SK-N-SH (cell line): ENCODE measurements around the gene GBP7. TPM values are rescaled to one million over a fixed set of nuclear protein-coding genes. Genes with fewer than 3 reads are reported as not detected.
"Not testable (repeated sequence)": the region's sequence is repeated elsewhere in the genome, so short reads cannot be mapped to it uniquely, and the experiment has no call there.

Experiments
- CTCF ChIA-PET: fragments of 300-600, 350-600 bp; formaldehyde crosslinking; extraction: SDS; loops from one replicate; lab custom pipeline; 2021; lab: Yijun Ruan, JAX
- POLR2A ChIA-PET: fragments of 350-600 bp; sonication (Branson Sonifier 250); formaldehyde crosslinking; extraction: SDS; loops from one replicate; lab custom pipeline; 2020; ENCODE audit warnings: antibody characterized with exemption, inconsistent platforms; lab: Yijun Ruan, JAX
- DNase-seq: peaks from one replicate; pipeline ENCODE4 v3.0.0; 2012
- H2AFZ ChIP-seq: fragments of 200-600 bp; sonication (generic); 2 replicates; pipeline ENCODE4 v1.8.1; 2016; ENCODE audit warnings: antibody characterized with exemption, mild to moderate bottlenecking, low read depth
- H3F3A ChIP-seq: fragments of 200-600 bp; sonication (generic); replicated peaks from 2 replicates; pipeline ENCODE3; 2016; ENCODE audit warnings: antibody characterized with exemption, mild to moderate bottlenecking; ENCODE audit not compliant: insufficient read depth
- H3K27ac ChIP-seq, 2 experiments: fragments of 200-500 bp in 1 of 2; fragments of 200-600 bp in 1 of 2; sonication (Bioruptor generic) in 1 of 2; sonication (generic), shearing (Covaris generic) in 1 of 2; 2 replicates each; pipeline versions ENCODE4 v1.5.1 to v1.6.1; 2014 to 2016; ENCODE audit warnings: low read depth in 2 of 2, inconsistent platforms in 1 of 2, low read length in 1 of 2, mild to moderate bottlenecking in 1 of 2, mixed read lengths in 1 of 2
- H3K27me3 ChIP-seq: fragments of 200-600 bp; sonication (generic), shearing (Covaris generic); 2 replicates; pipeline ENCODE4 v1.6.1; 2016; ENCODE audit warnings: mixed run types; ENCODE audit not compliant: insufficient read depth
- H3K36me3 ChIP-seq, 2 experiments: fragments of 200-500 bp in 1 of 2; fragments of 200-600 bp in 1 of 2; sonication (Bioruptor generic) in 1 of 2; sonication (generic) in 1 of 2; replicated peaks in 1 of 2; 2 replicates each; pipeline versions ENCODE3 to v1.5.1; 2014 to 2016; ENCODE audit warnings: low read length in 1 of 2, mild to moderate bottlenecking in 1 of 2; ENCODE audit not compliant: insufficient read depth in 2 of 2, control insufficient read depth in 1 of 2
- H3K4me1 ChIP-seq, 2 experiments: fragments of 200-500 bp in 1 of 2; fragments of 200-600 bp in 1 of 2; sonication (Bioruptor generic) in 1 of 2; sonication (generic), shearing (Covaris generic) in 1 of 2; 2 replicates each; pipeline versions ENCODE4 v1.5.1 to v1.6.1; 2014 to 2016; ENCODE audit warnings: low read depth in 1 of 2, low read length in 1 of 2, mixed run types in 1 of 2; ENCODE audit not compliant: insufficient read depth in 2 of 2, control insufficient read depth in 1 of 2
- H3K4me2 ChIP-seq: fragments of 200-600 bp; sonication (generic), shearing (Covaris generic); 2 replicates; pipeline ENCODE4 v1.6.1; 2017; ENCODE audit warnings: mixed run types
- H3K4me3 ChIP-seq, 2 experiments: fragments of 200-500 bp in 1 of 2; fragments of 200-600 bp in 1 of 2; sonication (Bioruptor generic) in 1 of 2; sonication (generic), shearing (Covaris generic) in 1 of 2; 2 replicates each; pipeline versions ENCODE4 v1.5.1 to v1.8.1; 2014 to 2016; ENCODE audit warnings: low read depth in 2 of 2, inconsistent platforms in 1 of 2, low read length in 1 of 2, mild to moderate bottlenecking in 1 of 2, mixed read lengths in 1 of 2, moderate library complexity in 1 of 2
- H3K79me2 ChIP-seq: fragments of 200-600 bp; sonication (generic); 2 replicates; pipeline ENCODE4 v1.8.1; 2017; ENCODE audit warnings: mild to moderate bottlenecking; ENCODE audit not compliant: insufficient read depth
- H3K9ac ChIP-seq: fragments of 200-600 bp; sonication (generic); 2 replicates; pipeline ENCODE4 v1.6.1; 2017; ENCODE audit warnings: mixed run types
- H3K9me2 ChIP-seq: fragments of 200-600 bp; sonication (generic); 2 replicates; pipeline ENCODE4 v1.6.1; 2017; ENCODE audit warnings: mixed run types
- H3K9me3 ChIP-seq: fragments of 200-600 bp; sonication (generic); 2 replicates; pipeline ENCODE4 v1.6.1; 2017; ENCODE audit warnings: mixed run types, mild to moderate bottlenecking, moderate library complexity
- H4K20me1 ChIP-seq: fragments of 200-600 bp; sonication (generic); 2 replicates; pipeline ENCODE4 v1.6.1; 2017; ENCODE audit warnings: mild to moderate bottlenecking, mixed run types; ENCODE audit not compliant: insufficient read depth
- EP300 ChIP-seq, 2 experiments: IDR thresholded peaks; 2 replicates each; pipeline versions ENCODE4 v1.4.0 to v1.6.1; 2012; ENCODE audit warnings: borderline replicate concordance in 1 of 2, low read depth in 1 of 2, low read length in 1 of 2
- FOSL2 ChIP-seq: IDR thresholded peaks from 2 replicates; pipeline ENCODE4 v1.4.0; 2012; ENCODE audit warnings: low read depth, mild to moderate bottlenecking, moderate library complexity, borderline replicate concordance
- FOXJ3 ChIP-seq: sonication (generic); formaldehyde crosslinking; IDR thresholded peaks from 2 replicates; pipeline ENCODE4 v1.5.1; 2020; ENCODE audit warnings: mild to moderate bottlenecking, missing genetic modification reagents
- FOXM1 ChIP-seq: IDR thresholded peaks from 2 replicates; pipeline ENCODE4 v1.4.0; 2012; ENCODE audit warnings: low read depth, mild to moderate bottlenecking
- GATA2 ChIP-seq: sonication (generic); formaldehyde crosslinking; IDR thresholded peaks from 2 replicates; pipeline ENCODE4 v1.5.0; 2020; ENCODE audit warnings: mild to moderate bottlenecking, missing genetic modification reagents
- JUND ChIP-seq: IDR thresholded peaks from 2 replicates; pipeline ENCODE4 v1.4.0; 2012
- MXI1 ChIP-seq: IDR thresholded peaks from 2 replicates; pipeline ENCODE4 v1.6.1; 2012; ENCODE audit warnings: mild to moderate bottlenecking, low read depth, low read length, improper control_type of control experiment
- NFIC ChIP-seq: IDR thresholded peaks from 2 replicates; pipeline ENCODE4 v1.4.0; 2012; ENCODE audit warnings: borderline replicate concordance
- NRF1 ChIP-seq: IDR thresholded peaks from 2 replicates; pipeline ENCODE4 v1.6.1; 2012; ENCODE audit warnings: low read depth, mild to moderate bottlenecking, low read length
- POLR2AphosphoS5 ChIP-seq: IDR thresholded peaks from 2 replicates; pipeline ENCODE4 v1.6.1; 2012; ENCODE audit warnings: low read depth, low read length
- RFX5 ChIP-seq: IDR thresholded peaks from 2 replicates; pipeline ENCODE4 v1.6.1; 2012; ENCODE audit warnings: mild to moderate bottlenecking, improper control_type of control experiment, low read length
- RXRA ChIP-seq: IDR thresholded peaks from 2 replicates; pipeline ENCODE4 v1.4.0; 2012; ENCODE audit warnings: low read depth, mild to moderate bottlenecking, borderline replicate concordance
- TEAD4 ChIP-seq: IDR thresholded peaks from 2 replicates; pipeline ENCODE4 v1.4.0; 2012; ENCODE audit warnings: mild to moderate bottlenecking, borderline replicate concordance; ENCODE audit not compliant: insufficient read depth
- YY1 ChIP-seq: IDR thresholded peaks from 2 replicates; pipeline ENCODE4 v1.4.0; 2012; ENCODE audit warnings: low read depth, mild to moderate bottlenecking
- WGBS: methylation state at CpG from one replicate; pipeline ENCODE4 v1.1.6; 2017; ENCODE audit warnings: low lambda C conversion rate; 5-methylcytosine and 5-hydroxymethylcytosine counted together
- polyA plus RNA-seq, 3 experiments: library from polyadenylated mRNA; depleted of rRNA; stranded (reverse); fragments of >200 nt; gene quantifications; 2 replicates each; pipeline ENCODE4 v1.2.3, GENCODE V29; 2012
- TF ChIP-seq, protein P1 (sequence below): IDR thresholded peaks from 2 replicates; pipeline ENCODE4 v1.4.0; 2012; ENCODE audit warnings: low read depth, borderline replicate concordance
- TF ChIP-seq, protein P2 (sequence below): fragments of 150-350 bp; IDR thresholded peaks from 2 replicates; pipeline ENCODE4 v1.6.1; 2017; ENCODE audit warnings: antibody characterized with exemption, low read length, low read depth, borderline replicate concordance
- TF ChIP-seq, protein P3 (sequence below): fragments of 200-600 bp; sonication (generic); IDR thresholded peaks from 2 replicates; pipeline ENCODE4 v1.6.1; 2017; ENCODE audit warnings: antibody characterized with exemption, mild to moderate bottlenecking, moderate library complexity
- TF ChIP-seq, protein P4 (sequence below): fragments of 150-350 bp; IDR thresholded peaks from 2 replicates; pipeline ENCODE4 v1.6.1; 2016; ENCODE audit warnings: mild to moderate bottlenecking, low read depth, low read length

Gene GBP7
- polyA plus RNA-seq, 1 of the 3 experiments (the other 2 are of a cell fraction): not detected

DNA sequence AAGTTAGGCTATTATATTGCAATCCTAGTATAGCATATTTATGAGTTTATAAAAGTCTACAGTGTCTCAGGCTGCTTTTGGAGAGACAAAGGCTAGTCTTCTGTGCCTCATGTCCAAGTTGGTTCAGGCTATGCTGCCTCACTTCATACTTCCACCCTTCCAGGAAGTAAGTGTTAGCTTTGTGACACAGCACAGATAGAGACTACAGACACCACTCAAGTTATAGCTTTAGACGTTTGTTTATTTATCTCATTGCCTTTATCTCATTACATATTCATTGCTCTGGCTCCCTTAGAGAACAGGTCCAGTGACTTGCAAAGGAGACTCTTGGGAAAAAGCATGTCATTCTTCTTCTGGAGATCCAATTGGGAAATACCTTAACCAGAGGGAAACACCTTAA is 45.5 kb upstream of the GBP7 start (continued):
- TF ChIP-seq, protein P1, sequence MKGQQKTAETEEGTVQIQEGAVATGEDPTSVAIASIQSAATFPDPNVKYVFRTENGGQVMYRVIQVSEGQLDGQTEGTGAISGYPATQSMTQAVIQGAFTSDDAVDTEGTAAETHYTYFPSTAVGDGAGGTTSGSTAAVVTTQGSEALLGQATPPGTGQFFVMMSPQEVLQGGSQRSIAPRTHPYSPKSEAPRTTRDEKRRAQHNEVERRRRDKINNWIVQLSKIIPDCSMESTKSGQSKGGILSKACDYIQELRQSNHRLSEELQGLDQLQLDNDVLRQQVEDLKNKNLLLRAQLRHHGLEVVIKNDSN: no peak
- no peak for TF ChIP-seq FOSL2
- TF ChIP-seq POLR2AphosphoS5: no peak

DNA sequence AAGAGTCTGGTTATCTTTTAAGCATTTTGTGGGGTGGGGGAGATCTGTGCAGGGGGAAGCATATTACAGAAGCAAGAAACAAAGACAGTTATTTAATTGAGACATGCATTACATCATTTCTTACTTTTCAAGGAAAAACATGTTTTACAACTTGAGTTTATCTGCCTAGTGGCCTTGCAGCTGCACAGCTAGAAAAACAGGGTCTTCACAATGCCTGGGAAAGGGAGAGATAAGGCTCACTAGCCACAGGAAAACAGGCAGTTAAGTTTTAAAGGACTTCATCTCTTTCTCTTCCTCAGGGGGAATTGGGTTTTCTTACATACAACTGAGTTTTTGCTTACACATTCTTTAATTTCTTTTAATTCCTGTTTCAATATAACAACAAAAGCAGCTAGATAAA is 44.0 kb upstream of the GBP7 start:
- H2AFZ ChIP-seq, H3K27me3 ChIP-seq, DNase-seq, H3K9me2 ChIP-seq, H3K36me3 ChIP-seq, H4K20me1 ChIP-seq, H3F3A ChIP-seq, H3K9ac ChIP-seq, H3K79me2 ChIP-seq, H3K9me3 ChIP-seq, H3K4me2 ChIP-seq, H3K27ac ChIP-seq, H3K4me1 ChIP-seq, H3K4me3 ChIP-seq: not testable (repeated sequence)
- CTCF ChIA-PET: interaction anchor here (0.8 to 1.1 kb wide), 3 partner anchors 10 to 76 kb away, joined by 3 read pairs; no protein-coding TSS in a partner anchor
- POLR2A ChIA-PET: interaction anchor here (0.6 kb wide), 2 partner anchors 76 to 1801 kb away, joined by 3 read pairs; no protein-coding TSS in a partner anchor

DNA sequence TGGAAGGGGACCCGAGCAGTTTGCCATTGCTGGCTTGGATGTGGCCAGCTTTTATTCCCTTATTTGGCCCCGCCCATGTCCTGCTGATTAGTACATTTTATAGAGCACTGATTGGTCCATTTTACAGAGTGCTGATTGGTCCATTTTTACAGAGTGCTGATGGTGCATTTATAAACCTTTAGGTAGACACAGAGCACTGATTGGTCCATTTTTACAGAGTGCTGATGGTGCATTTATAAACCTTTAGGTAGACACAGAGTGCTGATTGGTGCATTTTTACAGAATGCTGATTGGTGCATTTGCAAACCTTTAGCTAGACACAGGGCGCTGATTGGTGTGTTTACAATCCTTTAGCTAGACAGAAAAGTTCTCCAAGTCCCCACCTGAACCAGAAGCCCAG is 43.1 kb upstream of the GBP7 start:
- H3K9ac ChIP-seq, H2AFZ ChIP-seq, H3K4me1 ChIP-seq, H3K36me3 ChIP-seq, H3K79me2 ChIP-seq, H3F3A ChIP-seq, H3K4me2 ChIP-seq, DNase-seq, H4K20me1 ChIP-seq, H3K27ac ChIP-seq, H3K27me3 ChIP-seq, H3K9me2 ChIP-seq, H3K4me3 ChIP-seq, POLR2A ChIA-PET, H3K9me3 ChIP-seq: not testable (repeated sequence)
- CTCF ChIA-PET: interaction anchor here (0.6 to 0.7 kb wide), 2 partner anchors 31 to 127 kb away, joined by 3 read pairs; no protein-coding TSS in a partner anchor
- 6% methylated on average over 2 of the region's 3 CpGs for WGBS

DNA sequence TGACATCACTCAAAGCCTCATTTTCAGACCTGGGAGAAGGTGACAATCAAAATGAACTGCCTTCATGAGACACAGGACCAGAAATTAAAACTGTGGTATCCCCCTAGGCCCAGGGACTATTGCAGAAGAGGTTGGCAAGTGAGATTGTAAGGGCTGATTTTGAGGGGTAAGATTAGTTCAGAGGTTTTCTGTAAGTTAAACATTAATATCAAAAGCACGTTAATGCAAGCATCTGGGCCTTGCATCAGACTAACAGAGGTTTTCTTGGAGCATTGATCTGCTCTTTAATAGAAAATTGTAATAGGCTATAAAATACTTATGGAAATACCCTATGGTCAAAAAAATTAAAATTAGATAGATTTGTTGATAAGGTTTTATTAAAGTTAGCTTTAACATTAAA is 37.5 kb upstream of the GBP7 start:
- POLR2A ChIA-PET: no interaction called here
- Histone ChIP-seq H3K27me3 (no peaks in the 10 kb centered on the region), H3K9me2 (no peaks in the 10 kb centered on the region), H3K79me2 (no peaks in the 10 kb centered on the region), H3K9me3 (0 out of 2 replicates have a peak, but pooled peaks cover 3% of the 10 kb centered on the region), H3K27ac (no peak overlapping the region), H3F3A (no peaks in the 10 kb centered on the region), H3K4me3 (no peak overlapping the region), H3K4me1 (no peaks in the 10 kb centered on the region), H2AFZ (no peak overlapping the region), H3K4me2 (no peak overlapping the region), H3K9ac (no peak overlapping the region), H3K36me3 (no peaks in the 10 kb centered on the region), H4K20me1 (no peaks in the 10 kb centered on the region)
- CTCF ChIA-PET: no interaction called here
- DNase-seq: no peak
- WGBS: 9% methylated on average over 1 of the region's 1 CpG
- TF ChIP-seq FOXJ3 (no peak), NFIC (no peak), FOXM1 (no peak), MXI1 (no peak), NRF1 (no peak), YY1 (no peak), POLR2AphosphoS5 (no peak), JUND (no peak), RFX5 (no peak), RXRA (no peak), TEAD4 (no peak), GATA2 (CRISPR knock-in tag) (no peak), EP300 (IDR thresholded peaks at IDR 0.05; ENCODE audit: borderline replicate concordance in 1 of 2, low read depth in 1 of 2, low read length in 1 of 2) (no peak)
- TF ChIP-seq, protein P2, sequence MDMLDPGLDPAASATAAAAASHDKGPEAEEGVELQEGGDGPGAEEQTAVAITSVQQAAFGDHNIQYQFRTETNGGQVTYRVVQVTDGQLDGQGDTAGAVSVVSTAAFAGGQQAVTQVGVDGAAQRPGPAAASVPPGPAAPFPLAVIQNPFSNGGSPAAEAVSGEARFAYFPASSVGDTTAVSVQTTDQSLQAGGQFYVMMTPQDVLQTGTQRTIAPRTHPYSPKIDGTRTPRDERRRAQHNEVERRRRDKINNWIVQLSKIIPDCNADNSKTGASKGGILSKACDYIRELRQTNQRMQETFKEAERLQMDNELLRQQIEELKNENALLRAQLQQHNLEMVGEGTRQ: no peak
- TF ChIP-seq, protein P3, sequence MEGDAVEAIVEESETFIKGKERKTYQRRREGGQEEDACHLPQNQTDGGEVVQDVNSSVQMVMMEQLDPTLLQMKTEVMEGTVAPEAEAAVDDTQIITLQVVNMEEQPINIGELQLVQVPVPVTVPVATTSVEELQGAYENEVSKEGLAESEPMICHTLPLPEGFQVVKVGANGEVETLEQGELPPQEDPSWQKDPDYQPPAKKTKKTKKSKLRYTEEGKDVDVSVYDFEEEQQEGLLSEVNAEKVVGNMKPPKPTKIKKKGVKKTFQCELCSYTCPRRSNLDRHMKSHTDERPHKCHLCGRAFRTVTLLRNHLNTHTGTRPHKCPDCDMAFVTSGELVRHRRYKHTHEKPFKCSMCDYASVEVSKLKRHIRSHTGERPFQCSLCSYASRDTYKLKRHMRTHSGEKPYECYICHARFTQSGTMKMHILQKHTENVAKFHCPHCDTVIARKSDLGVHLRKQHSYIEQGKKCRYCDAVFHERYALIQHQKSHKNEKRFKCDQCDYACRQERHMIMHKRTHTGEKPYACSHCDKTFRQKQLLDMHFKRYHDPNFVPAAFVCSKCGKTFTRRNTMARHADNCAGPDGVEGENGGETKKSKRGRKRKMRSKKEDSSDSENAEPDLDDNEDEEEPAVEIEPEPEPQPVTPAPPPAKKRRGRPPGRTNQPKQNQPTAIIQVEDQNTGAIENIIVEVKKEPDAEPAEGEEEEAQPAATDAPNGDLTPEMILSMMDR: no peak
- TF ChIP-seq, protein P4, sequence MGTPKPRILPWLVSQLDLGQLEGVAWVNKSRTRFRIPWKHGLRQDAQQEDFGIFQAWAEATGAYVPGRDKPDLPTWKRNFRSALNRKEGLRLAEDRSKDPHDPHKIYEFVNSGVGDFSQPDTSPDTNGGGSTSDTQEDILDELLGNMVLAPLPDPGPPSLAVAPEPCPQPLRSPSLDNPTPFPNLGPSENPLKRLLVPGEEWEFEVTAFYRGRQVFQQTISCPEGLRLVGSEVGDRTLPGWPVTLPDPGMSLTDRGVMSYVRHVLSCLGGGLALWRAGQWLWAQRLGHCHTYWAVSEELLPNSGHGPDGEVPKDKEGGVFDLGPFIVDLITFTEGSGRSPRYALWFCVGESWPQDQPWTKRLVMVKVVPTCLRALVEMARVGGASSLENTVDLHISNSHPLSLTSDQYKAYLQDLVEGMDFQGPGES: no peak
